Mammary epithelial cell (primary cell): ENCODE results near the gene PUDP.

Source experiments
- CTCF ChIP-seq, 2 donors: IDR thresholded peaks in 1 of 2; conservative IDR thresholded peaks in 1 of 2; 2 replicates each; pipeline ENCODE4 v1.5.1; 2011 to 2012; ENCODE audit warnings: inconsistent platforms in 2 of 2, low read length in 2 of 2, mild to moderate bottlenecking in 2 of 2, control low read depth in 1 of 2, low read depth in 1 of 2; ENCODE audit not compliant: insufficient read depth in 1 of 2; ENCODE audit errors: extremely low read depth in 1 of 2
- EZH2 ChIP-seq: IDR thresholded peaks from 2 replicates; pipeline ENCODE4 v1.6.1; 2012; ENCODE audit warnings: low read length, inconsistent platforms, borderline replicate concordance

GRCh38 chrX:7116081-7116480 is 31.9 kb downstream of the PUDP start:
- no peak for TF ChIP-seq CTCF (conservative IDR thresholded peaks at IDR 0.05 in 1 of 2, IDR thresholded peaks at IDR 0.05 in 1 of 2; ENCODE audit: extremely low read depth in 1 of 2, insufficient read depth in 1 of 2, low read depth in 1 of 2, low read length in 2 of 2)
- TF ChIP-seq EZH2, result no peak
